Suprapubic skin (tissue), 4 donors: ENCODE data around the gene SMYD4. TPM values are rescaled to one million over a fixed set of nuclear protein-coding genes. Genes with fewer than 3 reads are reported as not detected.
A peak's percentile ranks its signal among the peaks of the same experiment; 100 is the strongest.
"Not testable (repeated sequence)": the region's sequence is repeated elsewhere in the genome, so short reads cannot be mapped to it uniquely, and the experiment has no call there.

Experiments used
- DNase-seq, 2 donors: peaks; one replicate each; pipeline ENCODE4 v3.0.0-alpha.2; 2019; ENCODE audit warnings: low spot score in 2 of 2
- H3K27ac ChIP-seq: fragments of 200-600 bp; sonication (generic); one replicate; pipeline ENCODE4 v1.5.1; 2019
- H3K27me3 ChIP-seq: fragments of 200-600 bp; sonication (generic); one replicate; pipeline ENCODE4 v1.5.1; 2019
- H3K36me3 ChIP-seq: fragments of 200-600 bp; sonication (generic); one replicate; pipeline ENCODE4 v1.5.1; 2019
- H3K4me1 ChIP-seq: fragments of 200-600 bp; sonication (generic); one replicate; pipeline ENCODE4 v1.5.1; 2019
- H3K4me3 ChIP-seq: fragments of 200-600 bp; sonication (generic); one replicate; pipeline ENCODE4 v1.5.1; 2019; ENCODE audit warnings: mild to moderate bottlenecking
- H3K9me3 ChIP-seq: fragments of 200-600 bp; sonication (generic); one replicate; pipeline ENCODE4 v1.5.1; 2019
- EP300 ChIP-seq: sonication (generic); formaldehyde crosslinking; IDR thresholded peaks from one replicate; pipeline ENCODE4 v1.6.1; 2017; ENCODE audit warnings: antibody characterized with exemption
- POLR2A ChIP-seq, 2 donors: fragments of 450-650 bp; IDR thresholded peaks; one replicate each; pipeline ENCODE4 v1.6.1; 2017; ENCODE audit warnings: antibody characterized with exemption in 2 of 2, mild to moderate bottlenecking in 2 of 2, moderate library complexity in 2 of 2
- POLR2AphosphoS5 ChIP-seq, 3 donors: sonication (generic); formaldehyde crosslinking; IDR thresholded peaks; one replicate each; pipeline ENCODE4 v1.6.1; 2017; ENCODE audit warnings: antibody characterized with exemption in 3 of 3
- WGBS: methylation state at CpG from one replicate; pipeline ENCODE4 v1.1.5; 2018; 5-methylcytosine and 5-hydroxymethylcytosine counted together
- total RNA-seq, 4 donors: library from RNA; depleted of rRNA; stranded (reverse); fragments of >200 nt; gene quantifications; one replicate each; pipeline ENCODE4 v1.1.0, GENCODE V29; 2016
- TF ChIP-seq, protein P1 (sequence below), 2 donors: fragments of 200-600 bp in 1 of 2; fragments of 450-650 bp in 1 of 2; sonication (generic) in 1 of 2; IDR thresholded peaks; one replicate each; pipeline ENCODE4 v1.5.1; 2016 to 2019; ENCODE audit warnings: antibody characterized with exemption in 2 of 2, mild to moderate bottlenecking in 1 of 2, moderate library complexity in 1 of 2

Gene SMYD4
- total RNA-seq, 4 donors from 2014 or later, result 6.4 to 31.7 (median 14.3) TPM

DNA sequence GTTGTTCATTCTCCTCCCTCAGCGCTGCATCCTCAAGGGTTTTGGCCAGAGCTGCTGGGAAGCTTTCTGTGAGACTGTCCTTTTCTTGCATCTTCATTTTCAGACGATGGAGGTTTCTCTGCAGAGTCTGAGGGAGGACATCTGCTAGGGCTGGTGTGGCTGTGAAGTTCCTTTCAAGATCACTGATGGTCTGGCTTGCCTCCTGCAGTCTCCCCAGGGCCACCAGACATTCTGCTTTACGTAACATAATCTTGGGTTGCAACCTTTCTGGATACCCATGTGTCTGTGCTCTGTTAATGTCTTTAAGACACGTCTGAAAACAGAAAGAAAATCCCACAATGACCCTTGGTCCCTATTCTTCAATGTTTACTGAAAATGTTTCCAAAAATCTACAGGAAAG lies 29.0 kb downstream of the SMYD4 start:
- WGBS, result 74% methylated on average over 4 of the region's 4 CpGs
- H3K36me3 ChIP-seq, result peaks cover 50% of the 10 kb centered on the region
- peaks cover 5% of the 10 kb centered on the region for H3K4me1 ChIP-seq
- DNase-seq, result no peak
- TF ChIP-seq POLR2A (IDR thresholded peaks at IDR 0.05) (no peak), POLR2AphosphoS5 (IDR thresholded peaks at IDR 0.05) (no peak), EP300 (no peak)
- TF ChIP-seq, protein P1, sequence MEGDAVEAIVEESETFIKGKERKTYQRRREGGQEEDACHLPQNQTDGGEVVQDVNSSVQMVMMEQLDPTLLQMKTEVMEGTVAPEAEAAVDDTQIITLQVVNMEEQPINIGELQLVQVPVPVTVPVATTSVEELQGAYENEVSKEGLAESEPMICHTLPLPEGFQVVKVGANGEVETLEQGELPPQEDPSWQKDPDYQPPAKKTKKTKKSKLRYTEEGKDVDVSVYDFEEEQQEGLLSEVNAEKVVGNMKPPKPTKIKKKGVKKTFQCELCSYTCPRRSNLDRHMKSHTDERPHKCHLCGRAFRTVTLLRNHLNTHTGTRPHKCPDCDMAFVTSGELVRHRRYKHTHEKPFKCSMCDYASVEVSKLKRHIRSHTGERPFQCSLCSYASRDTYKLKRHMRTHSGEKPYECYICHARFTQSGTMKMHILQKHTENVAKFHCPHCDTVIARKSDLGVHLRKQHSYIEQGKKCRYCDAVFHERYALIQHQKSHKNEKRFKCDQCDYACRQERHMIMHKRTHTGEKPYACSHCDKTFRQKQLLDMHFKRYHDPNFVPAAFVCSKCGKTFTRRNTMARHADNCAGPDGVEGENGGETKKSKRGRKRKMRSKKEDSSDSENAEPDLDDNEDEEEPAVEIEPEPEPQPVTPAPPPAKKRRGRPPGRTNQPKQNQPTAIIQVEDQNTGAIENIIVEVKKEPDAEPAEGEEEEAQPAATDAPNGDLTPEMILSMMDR (IDR thresholded peaks at IDR 0.05), result no peak
- H3K27me3 ChIP-seq, result no peaks in the 10 kb centered on the region
- no peak overlapping the region for H3K4me3 ChIP-seq
- no peak overlapping the region for H3K27ac ChIP-seq
- H3K9me3 ChIP-seq, result no peaks in the 10 kb centered on the region

DNA sequence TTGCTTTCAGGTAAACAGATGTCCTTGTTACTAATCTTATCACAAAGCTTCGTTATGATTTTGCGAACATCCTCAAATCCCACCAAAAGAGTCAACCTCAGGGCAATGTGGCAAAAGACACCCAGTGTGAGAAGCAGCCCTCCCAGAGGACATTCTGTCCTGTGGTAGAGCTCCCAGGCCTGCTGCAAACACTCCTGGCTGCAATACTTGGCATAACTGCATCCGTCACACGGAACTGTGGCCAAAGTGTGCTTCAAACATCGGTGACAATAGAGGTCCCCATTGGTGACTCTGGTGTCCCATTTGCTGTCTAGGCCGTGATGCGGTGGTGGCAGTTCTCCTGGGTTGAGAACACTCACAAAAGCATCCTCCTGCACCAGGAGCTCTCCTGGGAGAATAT lies 29.5 kb downstream of the SMYD4 start:
- Histone ChIP-seq H3K27ac (no peak overlapping the region), H3K9me3 (no peaks in the 10 kb centered on the region), H3K27me3 (no peaks in the 10 kb centered on the region), H3K4me1 (peaks cover 5% of the 10 kb centered on the region), H3K36me3 (peaks cover 50% of the 10 kb centered on the region), H3K4me3 (no peak overlapping the region)
- no peak for DNase-seq
- TF ChIP-seq POLR2AphosphoS5 (IDR thresholded peaks at IDR 0.05) (no peak), POLR2A (IDR thresholded peaks at IDR 0.05) (no peak), EP300 (no peak)
- TF ChIP-seq, protein P1 (IDR thresholded peaks at IDR 0.05), result no peak
- WGBS, result 94% methylated on average over 7 of the region's 7 CpGs

DNA sequence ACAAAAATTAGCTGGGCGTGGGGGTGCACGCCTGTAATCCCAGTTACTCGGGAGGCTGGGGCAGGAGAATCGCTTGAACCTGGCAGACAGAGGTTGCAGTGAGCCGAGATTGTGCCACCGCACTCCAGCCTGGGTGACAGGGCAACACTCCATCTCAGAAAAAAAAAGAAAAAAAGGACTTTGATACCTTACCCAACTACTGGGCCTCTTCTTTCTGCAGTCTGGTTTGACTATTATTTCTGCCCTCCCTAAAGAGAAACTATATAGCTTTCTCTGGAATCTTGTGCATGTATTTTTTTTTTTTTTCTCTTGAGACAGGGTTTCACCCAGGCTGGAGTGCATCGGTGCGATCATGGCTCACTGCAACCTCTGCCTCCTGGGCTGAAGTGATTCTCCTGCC lies 31.9 kb downstream of the SMYD4 start:
- H3K27me3 ChIP-seq, H3K9me3 ChIP-seq, H3K27ac ChIP-seq, H3K4me3 ChIP-seq, DNase-seq: not testable (repeated sequence)
- Histone ChIP-seq H3K4me1 (peaks cover 13% of the 10 kb centered on the region), H3K36me3 (peaks cover 32% of the 10 kb centered on the region)
- 95% methylated on average over 8 of the region's 8 CpGs for WGBS

DNA sequence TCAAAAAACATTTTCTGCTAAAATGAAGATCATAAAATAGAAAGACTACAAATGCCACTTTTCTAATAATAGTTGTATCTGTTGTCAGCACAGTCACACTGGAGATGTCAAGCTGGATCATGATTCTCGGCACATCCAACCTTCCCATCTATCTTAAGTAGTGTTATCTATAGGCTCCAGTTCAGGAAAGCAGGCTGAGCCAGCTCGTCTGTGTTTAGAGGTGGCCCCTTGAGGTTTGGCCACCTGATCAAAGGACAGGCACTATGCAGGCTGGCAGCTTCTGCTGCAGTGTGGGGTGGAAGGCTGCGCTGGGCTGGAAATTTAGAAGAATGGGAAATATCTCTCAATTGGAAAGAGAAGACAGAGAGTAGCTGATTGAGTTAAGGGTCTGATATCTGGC lies 32.4 kb downstream of the SMYD4 start:
- no peak overlapping the region for H3K4me3 ChIP-seq
- DNase-seq, result no peak
- no peak overlapping the region for H3K27ac ChIP-seq
- H3K36me3 ChIP-seq, result peaks cover 30% of the 10 kb centered on the region
- H3K4me1 ChIP-seq, result peaks cover 18% of the 10 kb centered on the region
- no peaks in the 10 kb centered on the region for H3K27me3 ChIP-seq
- WGBS, result 49% methylated on average over 3 of the region's 3 CpGs
- no peak for TF ChIP-seq EP300
- no peak for TF ChIP-seq POLR2AphosphoS5 (IDR thresholded peaks at IDR 0.05)
- no peak for TF ChIP-seq POLR2A (IDR thresholded peaks at IDR 0.05)
- TF ChIP-seq, protein P1 (IDR thresholded peaks at IDR 0.05), result no peak
- H3K9me3 ChIP-seq, result no peaks in the 10 kb centered on the region

DNA sequence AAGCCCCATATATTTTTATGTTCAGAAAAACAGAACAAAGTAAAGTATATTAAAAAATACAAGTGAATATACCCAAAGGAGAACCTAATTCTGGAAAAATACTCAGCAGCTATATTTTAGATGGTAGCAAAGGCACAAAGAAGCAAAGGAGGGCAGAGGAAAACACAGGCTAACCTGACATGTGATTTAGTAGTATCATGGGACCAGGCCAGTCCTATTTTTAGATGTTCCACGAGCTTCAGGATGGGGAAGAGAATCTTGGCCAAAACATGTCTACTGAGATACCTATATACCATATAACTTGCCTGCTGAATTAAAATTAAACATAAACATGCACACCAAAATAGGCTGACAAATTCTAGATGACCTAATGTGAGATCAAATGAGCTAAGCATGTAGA lies 32.9 kb downstream of the SMYD4 start:
- Histone ChIP-seq H3K27me3 (no peaks in the 10 kb centered on the region), H3K4me3 (no peak overlapping the region), H3K9me3 (no peaks in the 10 kb centered on the region), H3K27ac (no peak overlapping the region), H3K4me1 (peaks cover 20% of the 10 kb centered on the region), H3K36me3 (peaks cover 25% of the 10 kb centered on the region)
- TF ChIP-seq EP300, result no peak
- TF ChIP-seq POLR2A (IDR thresholded peaks at IDR 0.05), result no peak
- no peak for TF ChIP-seq POLR2AphosphoS5 (IDR thresholded peaks at IDR 0.05)
- TF ChIP-seq, protein P1 (IDR thresholded peaks at IDR 0.05), result no peak
- no peak for DNase-seq
- WGBS, result 7% methylated on average over 1 of the region's 1 CpG

DNA sequence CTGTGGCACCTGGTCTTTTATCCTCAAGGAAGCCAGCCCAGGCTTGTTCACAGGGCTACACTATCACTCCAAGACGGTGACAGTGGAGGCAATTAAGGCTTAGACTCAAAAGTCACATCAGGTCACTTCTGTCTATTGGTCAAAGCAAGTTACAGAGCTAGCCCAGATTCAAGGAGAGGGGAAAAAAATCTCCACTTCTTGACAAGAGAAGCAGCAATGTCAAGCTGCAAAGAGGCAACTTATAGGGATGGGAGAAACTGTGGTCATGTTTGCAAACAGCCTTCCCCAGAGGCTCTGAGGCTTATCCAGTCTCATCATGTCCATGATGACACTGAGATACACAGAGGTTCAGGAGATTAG lies 36.3 kb downstream of the SMYD4 start:
- 17% methylated on average over 1 of the region's 1 CpG for WGBS

More for the DNA sequence above, 36.3 kb downstream of the SMYD4 start:
- no peak overlapping the region for H3K4me3 ChIP-seq
- no peak for DNase-seq
- no peaks in the 10 kb centered on the region for H3K9me3 ChIP-seq
- peak overlapping the region; percentile 55 for H3K27ac ChIP-seq
- H3K27me3 ChIP-seq, result no peaks in the 10 kb centered on the region
- TF ChIP-seq POLR2AphosphoS5 (IDR thresholded peaks at IDR 0.05), result no peak
- TF ChIP-seq EP300, result no peak
- TF ChIP-seq, protein P1 (IDR thresholded peaks at IDR 0.05), result no peak
- no peak for TF ChIP-seq POLR2A (IDR thresholded peaks at IDR 0.05)
- H3K36me3 ChIP-seq, result peaks cover 6% of the 10 kb centered on the region
- peaks cover 20% of the 10 kb centered on the region for H3K4me1 ChIP-seq
